ENCODE measurements around the gene SFTPB.
A peak's percentile ranks its signal among the peaks of the same experiment; 100 is the strongest.

The SFTPB gene

GRCh38 chr2:85684380-85684779 is 16.4 kb upstream of the SFTPB start (continued):
- TF ChIP-seq ZNF362 (tag by site-specific recombination; IDR thresholded peaks at IDR 0.05) (no peak), PRDM1 (tag by site-specific recombination; IDR thresholded peaks at IDR 0.05) (peak; percentile 94), ZNF335 (tag by site-specific recombination; conservative IDR thresholded peaks at IDR 0.05) (no peak), ZNF707 (tag by site-specific recombination; IDR thresholded peaks at IDR 0.05) (no peak), ZNF202 (tag by site-specific recombination; IDR thresholded peaks at IDR 0.05; ENCODE audit: borderline replicate concordance) (no peak), SP3 (tag by site-specific recombination; IDR thresholded peaks at IDR 0.05) (no peak), AEBP2 (tag by site-specific recombination; IDR thresholded peaks at IDR 0.05; ENCODE audit: borderline replicate concordance) (no peak), ZNF549 (tag by site-specific recombination; IDR thresholded peaks at IDR 0.05) (no peak), ZNF580 (tag by site-specific recombination; IDR thresholded peaks at IDR 0.05) (no peak), FEZF1 (tag by site-specific recombination; IDR thresholded peaks at IDR 0.05) (no peak), ZNF747 (tag by site-specific recombination; IDR thresholded peaks at IDR 0.05) (no peak), WT1 (tag by site-specific recombination; IDR thresholded peaks at IDR 0.05) (no peak), ZNF19 (tag by site-specific recombination; IDR thresholded peaks at IDR 0.05; ENCODE audit: low read depth) (no peak), ZNF777 (tag by site-specific recombination; IDR thresholded peaks at IDR 0.05; ENCODE audit: borderline replicate concordance) (no peak)

- TF ChIP-seq GLIS1 (tag by site-specific recombination; IDR thresholded peaks at IDR 0.05) (no peak), KLF10 (tag by site-specific recombination; IDR thresholded peaks at IDR 0.05) (no peak), PRDM6 (tag by site-specific recombination; IDR thresholded peaks at IDR 0.05) (no peak), TSHZ1 (tag by site-specific recombination; IDR thresholded peaks at IDR 0.05; ENCODE audit: borderline replicate concordance) (no peak)
- Histone ChIP-seq H3K27ac (ENCODE audit: extremely low read depth, low read depth, low read length) (no peak overlapping the region), H3K4me1 (ENCODE audit: control insufficient read depth, insufficient read depth, low read length) (peaks cover 6% of the 10 kb centered on the region), H3K9me3 (ENCODE audit: control insufficient read depth, insufficient read depth, low read depth, low read length) (no peaks in the 10 kb centered on the region), H3K36me3 (ENCODE audit: control insufficient read depth in 2 of 2, insufficient read depth in 1 of 2, low read length in 2 of 2) (no peaks in the 10 kb centered on the region), H3K4me3 (ENCODE audit: low read depth, low read length) (no peak overlapping the region)
- ChIA-PET POLR2A (no interaction called here), CTCF (interaction anchor here (0.6 to 1.7 kb wide), 4 partner anchors 25 to 132 kb away, joined by 3 to 6 read pairs (median 4); no protein-coding TSS in a partner anchor)
These were observed 14.4 kb upstream of the SFTPB start for GRCh38 chr2:85682378-85682777.
